ENCODE data around the gene RASGRF1.
"Not testable (repeated sequence)": the region's sequence is repeated elsewhere in the genome, so short reads cannot be mapped to it uniquely, and the experiment has no call there.

RASGRF1 gene

DNA sequence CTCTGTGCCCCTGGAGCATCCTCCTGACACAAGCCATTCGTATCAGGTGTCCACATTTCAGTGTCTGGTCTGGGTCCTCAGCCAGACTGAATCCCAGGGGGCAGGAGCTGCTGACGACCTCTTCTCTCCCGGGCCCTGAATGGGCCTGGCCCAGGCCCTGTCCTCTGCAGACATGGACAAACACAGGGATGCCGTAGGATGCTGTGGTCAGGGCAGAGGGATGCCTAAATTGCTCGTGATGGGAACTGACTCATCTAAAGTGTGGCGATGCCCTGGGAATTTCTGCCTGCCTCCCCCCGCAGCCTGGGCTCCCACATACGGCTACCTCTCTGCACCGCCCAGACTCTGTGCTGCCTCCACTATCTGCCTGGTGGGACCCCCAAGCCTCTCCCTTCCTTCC lies 87.3 kb downstream of the RASGRF1 start:
- DNase-seq = no peak

- DNase-seq = no peak
Measured at GRCh38 chr15:79002581-79002980, 88.0 kb downstream of the RASGRF1 start.

GRCh38 chr15:78999636-79000035 lies 90.9 kb downstream of the RASGRF1 start:
- no peak for DNase-seq

- no peak for DNase-seq
Measured at GRCh38 chr15:78998526-78998925, 92.1 kb downstream of the RASGRF1 start.

DNA sequence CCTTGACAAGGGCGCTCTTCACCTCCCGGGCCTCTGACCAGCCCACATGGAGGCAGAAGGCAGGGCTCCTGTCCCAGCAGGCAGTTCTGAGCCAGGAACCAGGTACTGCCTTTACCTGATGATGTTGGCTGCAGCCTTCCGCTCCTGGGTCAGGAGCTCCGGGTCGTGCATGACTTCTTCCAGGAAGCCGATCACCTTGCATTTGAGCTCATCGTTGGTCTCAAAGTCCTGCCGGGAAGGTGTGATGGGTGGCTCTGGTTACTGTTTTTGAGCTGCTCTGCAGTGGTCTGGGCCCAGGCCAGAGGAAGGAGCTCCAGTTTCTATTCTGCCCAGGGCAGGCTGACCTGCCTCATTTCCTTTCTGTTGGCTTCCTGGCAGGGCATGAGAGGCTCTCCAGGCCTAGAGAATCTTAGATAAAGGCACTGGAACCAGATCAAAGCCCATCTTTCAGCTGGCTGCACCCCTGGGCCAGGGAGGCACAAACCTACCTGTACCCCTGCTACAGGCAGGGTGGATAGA lies 92.5 kb downstream of the RASGRF1 start:
- no peak for DNase-seq

GRCh38 chr15:78996894-78997275 lies 93.7 kb downstream of the RASGRF1 start:
- DNase-seq = no peak

DNA sequence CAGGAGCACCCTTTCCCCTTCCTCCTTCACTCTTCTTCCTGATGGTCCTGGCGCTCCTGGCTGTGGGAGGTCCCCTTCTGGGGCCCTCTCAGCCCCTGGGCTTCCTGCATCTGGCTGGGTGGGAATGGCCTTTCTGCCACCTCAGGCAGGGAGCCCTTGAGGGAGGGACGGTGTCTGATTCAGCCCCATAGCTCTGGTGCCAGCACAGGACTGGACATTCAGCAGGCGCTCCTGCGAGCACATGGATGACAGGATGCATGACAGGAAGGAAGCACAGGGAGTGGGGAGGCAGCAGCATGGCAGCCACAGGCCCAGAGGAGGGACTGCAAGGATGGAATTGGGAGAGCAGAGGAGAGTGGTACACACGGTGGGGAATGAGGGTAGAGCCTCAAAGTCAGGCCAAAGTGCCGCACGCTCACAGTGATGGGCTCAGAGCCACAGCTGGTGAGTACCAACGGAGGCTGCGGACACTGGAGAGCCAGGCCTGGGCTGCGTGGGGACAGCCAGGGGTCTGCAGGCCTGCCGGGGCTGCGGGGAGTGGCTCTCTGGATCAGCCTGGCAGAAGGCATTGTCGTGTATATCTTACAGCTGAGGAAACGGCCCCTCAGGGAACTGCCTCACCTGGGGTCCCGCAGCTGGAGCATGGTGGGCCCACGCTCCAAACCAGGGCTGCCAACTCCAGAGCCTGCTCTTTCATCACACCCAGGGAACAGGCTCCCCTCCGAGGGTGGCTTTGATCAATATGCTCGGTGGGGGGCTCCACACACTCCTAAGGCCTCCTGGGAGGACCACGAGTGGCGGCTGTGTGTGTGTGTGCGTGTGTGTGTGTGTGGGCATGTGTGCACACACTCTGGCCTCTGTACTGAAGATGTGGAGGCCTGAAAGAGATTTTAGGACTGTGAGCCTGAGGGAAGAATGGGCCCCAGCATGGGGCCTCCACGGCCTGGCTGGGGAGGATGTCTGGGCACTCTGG lies 94.4 kb downstream of the RASGRF1 start:
- no peak for DNase-seq

DNA sequence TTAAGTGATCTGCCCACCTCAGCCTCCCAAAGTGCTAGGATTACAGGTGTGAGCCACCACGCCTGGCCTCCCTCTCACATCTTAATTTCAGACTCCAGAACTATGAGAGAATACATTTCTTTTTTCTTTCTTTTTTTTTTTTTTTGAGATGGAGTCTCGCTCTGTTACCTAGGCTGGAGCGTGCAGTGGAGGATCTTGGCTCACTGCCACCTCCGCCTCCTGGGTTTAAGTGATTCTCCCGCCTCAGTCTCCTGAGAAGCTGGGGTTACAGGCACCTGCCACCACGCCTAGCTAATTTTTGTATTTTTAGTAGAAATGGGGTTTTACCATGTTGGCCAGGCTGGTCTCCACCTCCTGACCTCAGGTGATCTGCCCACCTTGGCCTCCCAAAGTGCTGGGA lies 95.4 kb downstream of the RASGRF1 start:
- DNase-seq = not testable (repeated sequence)

- DNase-seq = no peak
Measured at GRCh38 chr15:78993931-78994530, 96.5 kb downstream of the RASGRF1 start.

DNA sequence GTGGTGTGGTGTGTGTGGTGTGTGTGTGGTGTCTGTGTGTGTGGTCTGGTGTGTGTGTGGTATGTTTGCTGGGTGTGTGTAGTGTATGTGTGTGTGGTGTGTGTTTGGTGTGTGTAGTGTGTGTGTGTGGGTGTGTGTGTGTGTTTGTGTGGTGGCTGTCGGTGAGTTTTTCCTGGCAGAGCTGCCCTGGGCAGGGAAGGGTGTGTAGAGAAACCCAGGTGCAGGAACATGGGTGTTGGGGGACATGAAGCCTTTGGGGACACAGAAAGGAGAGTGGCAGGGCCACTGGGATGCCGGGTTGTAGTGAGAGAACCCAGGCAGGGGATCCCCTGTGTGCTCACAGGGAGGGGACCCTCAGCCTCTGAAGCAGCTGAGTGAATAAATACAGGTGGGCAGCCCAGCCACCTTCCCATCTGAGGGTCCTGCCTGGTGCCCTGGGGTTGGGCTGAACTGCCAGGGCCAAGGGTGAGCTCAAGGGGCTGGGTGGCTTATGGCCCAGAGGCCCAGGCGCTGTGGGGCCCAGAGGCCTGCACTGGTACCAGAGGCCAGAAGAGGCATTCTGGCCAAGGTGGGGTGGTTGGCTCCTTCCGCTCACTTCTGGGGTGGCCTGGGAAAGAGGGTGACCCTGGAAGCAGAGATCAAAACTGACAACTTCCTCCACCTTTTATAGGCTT lies 97.2 kb downstream of the RASGRF1 start:
- DNase-seq = no peak

- no peak for DNase-seq
Measured at GRCh38 chr15:78992416-78993256, 97.9 kb downstream of the RASGRF1 start.

DNA sequence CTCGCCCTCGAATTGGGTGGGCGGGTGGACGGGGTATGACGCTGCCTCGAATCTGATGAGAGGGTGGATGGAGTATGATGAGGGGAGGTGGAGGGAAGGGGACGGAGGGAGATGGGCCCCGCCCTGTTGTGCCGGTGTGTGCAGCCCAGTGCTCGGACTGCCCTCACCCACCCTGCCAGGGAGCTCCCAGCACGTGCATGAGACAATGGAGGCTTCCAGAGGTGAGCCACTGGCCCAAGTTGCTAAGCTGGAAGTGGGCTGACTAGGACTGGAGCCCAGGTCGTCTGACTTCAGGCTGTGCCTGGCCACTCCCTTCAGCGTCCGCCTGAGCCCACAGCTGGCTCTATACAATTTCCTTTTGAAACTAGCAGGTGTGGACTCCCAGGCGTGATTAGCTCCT lies 98.7 kb downstream of the RASGRF1 start:
- no peak for DNase-seq

- DNase-seq = no peak
Measured at GRCh38 chr15:78991476-78991875, 99.1 kb downstream of the RASGRF1 start.

DNA sequence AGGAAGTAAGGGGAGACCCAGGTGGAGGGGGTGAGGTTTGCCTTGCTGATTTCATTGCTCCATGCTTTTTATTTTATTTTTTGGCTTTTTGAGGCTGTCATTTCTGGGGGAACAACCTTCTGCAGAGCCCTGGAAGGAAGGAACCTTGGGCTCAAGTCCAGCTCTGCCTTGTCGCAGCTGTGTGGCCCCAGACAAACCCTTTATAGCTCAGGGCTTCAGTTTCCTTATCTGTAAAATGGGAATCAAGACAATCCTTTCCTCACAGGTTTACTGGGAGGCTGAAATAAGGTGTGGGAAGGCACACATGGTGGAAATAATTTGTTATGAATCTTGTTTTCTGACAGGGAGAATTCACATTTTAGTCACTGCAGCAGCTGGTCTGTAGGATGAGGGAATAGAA lies 100.3 kb downstream of the RASGRF1 start:
- DNase-seq = no peak

GRCh38 chr15:78989701-78990240 lies 100.8 kb downstream of the RASGRF1 start:
- no peak for DNase-seq

- no peak for DNase-seq
Measured at GRCh38 chr15:78988361-78988911, 102.1 kb downstream of the RASGRF1 start.

DNA sequence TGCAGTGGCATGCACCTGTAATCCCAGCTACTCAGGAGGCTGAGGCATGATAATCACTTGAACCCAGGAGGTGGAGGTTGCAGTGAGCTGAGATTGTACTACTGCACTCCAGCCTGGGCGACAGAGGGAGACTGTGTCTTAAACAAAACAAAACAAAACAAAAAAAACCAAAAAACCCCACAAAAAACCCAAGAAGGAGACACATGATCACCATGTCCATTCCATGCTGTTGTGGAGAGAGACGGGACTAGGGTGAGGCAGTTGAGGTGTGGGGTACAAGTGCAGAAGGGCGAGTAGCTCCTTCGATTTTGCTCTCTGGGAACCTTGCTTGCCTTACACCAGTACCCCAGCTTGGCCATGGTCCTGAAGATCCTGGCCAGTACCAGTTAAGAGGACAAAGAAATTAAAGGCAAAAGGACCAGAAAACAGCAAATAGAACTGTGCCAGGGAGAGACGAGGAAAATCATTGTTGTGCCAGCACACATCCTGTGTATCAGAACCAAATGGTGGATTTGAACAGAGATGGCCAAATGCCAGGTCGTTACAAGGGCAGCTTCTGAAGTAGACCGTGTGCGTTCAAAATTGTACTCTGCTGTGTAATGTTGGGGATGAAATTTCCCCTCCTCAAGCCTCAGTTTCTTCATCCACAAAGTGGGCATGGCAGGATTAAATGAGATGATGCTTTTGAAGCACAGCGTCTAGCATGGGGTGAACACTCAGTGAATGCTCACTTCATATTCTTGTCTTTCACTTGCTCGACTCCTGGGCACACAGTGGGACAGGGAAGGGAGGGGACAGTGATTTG lies 102.8 kb downstream of the RASGRF1 start:
- DNase-seq = no peak

DNA sequence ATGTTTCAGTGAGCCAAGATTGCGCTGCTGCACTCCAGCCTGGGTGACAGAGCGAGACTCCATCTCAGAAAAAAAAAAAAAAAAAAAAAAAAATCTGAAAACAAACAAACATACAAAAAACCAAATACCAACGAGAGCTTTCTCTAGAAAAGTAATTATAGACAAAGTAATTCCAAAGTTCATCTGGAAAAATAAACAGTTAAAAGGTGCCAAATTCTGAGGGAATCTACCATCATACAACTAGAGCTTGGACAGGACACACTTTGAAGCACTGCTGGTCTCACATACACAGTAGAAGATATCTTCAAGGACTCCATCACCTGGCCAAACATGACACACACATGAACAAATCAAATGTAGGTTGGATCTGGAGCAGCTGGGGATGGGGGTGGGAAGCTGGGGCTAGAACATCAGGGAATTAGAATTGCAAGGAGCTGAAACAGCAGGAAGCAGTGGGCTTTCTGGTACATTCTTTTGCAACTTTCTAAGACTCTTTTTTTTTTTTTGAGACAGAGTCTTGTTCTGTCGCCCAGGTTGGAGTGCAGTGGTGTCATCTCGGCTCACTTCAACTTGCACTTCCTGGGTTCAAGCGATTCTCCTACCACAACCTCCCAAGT lies 104.6 kb downstream of the RASGRF1 start:
- no peak for DNase-seq

GRCh38 chr15:78984041-78984440 lies 106.5 kb downstream of the RASGRF1 start:
- DNase-seq = no peak

DNA sequence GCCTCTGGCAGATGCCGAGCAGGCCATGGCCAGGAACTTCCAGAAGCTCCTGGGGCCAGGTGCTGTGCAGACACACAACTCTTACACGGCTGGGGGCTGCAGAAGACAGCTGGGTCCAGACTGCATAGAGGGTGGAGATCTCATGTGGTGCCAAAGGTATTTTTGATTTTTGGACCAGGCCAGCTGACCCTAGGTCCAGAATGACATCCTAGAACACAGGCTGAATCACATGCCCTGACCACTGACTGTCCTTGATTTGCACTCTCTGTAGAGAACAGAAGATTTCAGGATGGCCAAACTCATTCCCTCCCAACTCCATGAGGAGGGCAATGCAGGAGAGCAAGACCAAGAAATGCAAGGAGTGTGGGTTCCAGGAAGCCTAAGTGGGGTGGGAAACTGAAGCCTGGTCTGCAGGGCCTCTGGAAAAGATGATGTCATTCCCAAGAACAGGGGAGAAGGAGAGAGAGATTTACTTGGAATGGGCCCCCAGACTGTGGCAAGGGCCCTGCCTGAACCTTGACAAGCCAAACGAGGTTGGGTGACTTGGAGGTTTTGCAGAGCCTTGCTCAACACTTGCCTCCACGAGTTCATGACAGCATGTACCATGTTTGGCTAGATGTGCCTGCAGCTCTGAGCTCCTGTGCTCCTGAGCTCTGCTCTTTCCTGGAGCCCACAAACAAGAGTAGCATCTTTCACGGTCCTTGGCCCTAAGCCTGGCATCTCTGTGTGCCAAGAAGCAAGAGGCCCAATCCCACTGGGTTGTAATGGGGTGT lies 107.2 kb downstream of the RASGRF1 start:
- no peak for DNase-seq

Measured in GF-D8 (cell line).